Measurements from ENCODE around the gene LAMA3.

DNA sequence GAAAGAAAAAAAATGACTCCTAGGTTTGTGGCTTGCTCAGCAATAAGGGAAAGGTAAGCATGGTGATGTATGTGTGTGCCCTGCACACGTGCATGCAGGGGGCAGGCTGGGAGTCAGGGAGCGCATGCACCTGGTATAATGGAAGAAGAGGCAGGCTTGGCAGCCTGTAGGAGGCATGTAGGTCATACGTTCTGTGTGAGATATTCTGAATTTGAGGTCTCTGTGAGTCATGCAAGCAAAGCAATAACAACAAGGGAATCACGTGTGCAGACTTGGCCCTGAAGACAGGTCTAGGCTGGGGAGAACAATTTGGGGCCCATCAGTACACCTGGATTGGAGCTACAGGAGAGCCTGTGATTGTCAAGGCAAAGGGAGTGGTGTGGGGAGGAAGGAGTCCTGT lies 230.8 kb downstream of the LAMA3 start:
- TF ChIP-seq, protein P1, sequence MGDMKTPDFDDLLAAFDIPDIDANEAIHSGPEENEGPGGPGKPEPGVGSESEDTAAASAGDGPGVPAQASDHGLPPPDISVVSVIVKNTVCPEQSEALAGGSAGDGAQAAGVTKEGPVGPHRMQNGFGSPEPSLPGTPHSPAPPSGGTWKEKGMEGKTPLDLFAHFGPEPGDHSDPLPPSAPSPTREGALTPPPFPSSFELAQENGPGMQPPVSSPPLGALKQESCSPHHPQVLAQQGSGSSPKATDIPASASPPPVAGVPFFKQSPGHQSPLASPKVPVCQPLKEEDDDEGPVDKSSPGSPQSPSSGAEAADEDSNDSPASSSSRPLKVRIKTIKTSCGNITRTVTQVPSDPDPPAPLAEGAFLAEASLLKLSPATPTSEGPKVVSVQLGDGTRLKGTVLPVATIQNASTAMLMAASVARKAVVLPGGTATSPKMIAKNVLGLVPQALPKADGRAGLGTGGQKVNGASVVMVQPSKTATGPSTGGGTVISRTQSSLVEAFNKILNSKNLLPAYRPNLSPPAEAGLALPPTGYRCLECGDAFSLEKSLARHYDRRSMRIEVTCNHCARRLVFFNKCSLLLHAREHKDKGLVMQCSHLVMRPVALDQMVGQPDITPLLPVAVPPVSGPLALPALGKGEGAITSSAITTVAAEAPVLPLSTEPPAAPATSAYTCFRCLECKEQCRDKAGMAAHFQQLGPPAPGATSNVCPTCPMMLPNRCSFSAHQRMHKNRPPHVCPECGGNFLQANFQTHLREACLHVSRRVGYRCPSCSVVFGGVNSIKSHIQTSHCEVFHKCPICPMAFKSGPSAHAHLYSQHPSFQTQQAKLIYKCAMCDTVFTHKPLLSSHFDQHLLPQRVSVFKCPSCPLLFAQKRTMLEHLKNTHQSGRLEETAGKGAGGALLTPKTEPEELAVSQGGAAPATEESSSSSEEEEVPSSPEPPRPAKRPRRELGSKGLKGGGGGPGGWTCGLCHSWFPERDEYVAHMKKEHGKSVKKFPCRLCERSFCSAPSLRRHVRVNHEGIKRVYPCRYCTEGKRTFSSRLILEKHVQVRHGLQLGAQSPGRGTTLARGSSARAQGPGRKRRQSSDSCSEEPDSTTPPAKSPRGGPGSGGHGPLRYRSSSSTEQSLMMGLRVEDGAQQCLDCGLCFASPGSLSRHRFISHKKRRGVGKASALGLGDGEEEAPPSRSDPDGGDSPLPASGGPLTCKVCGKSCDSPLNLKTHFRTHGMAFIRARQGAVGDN (IDR thresholded peaks at IDR 0.05): no peak
- TF ChIP-seq SREBF1 (IDR thresholded peaks at IDR 0.05; ENCODE audit: low read length) (no peak), KDM1A (IDR thresholded peaks at IDR 0.05; ENCODE audit: borderline replicate concordance) (no peak), TAF1 (IDR thresholded peaks at IDR 0.05; ENCODE audit: borderline replicate concordance, low read depth, low read length) (no peak), JUNB (IDR thresholded peaks at IDR 0.05) (no peak)
- TF ChIP-seq, protein P2, sequence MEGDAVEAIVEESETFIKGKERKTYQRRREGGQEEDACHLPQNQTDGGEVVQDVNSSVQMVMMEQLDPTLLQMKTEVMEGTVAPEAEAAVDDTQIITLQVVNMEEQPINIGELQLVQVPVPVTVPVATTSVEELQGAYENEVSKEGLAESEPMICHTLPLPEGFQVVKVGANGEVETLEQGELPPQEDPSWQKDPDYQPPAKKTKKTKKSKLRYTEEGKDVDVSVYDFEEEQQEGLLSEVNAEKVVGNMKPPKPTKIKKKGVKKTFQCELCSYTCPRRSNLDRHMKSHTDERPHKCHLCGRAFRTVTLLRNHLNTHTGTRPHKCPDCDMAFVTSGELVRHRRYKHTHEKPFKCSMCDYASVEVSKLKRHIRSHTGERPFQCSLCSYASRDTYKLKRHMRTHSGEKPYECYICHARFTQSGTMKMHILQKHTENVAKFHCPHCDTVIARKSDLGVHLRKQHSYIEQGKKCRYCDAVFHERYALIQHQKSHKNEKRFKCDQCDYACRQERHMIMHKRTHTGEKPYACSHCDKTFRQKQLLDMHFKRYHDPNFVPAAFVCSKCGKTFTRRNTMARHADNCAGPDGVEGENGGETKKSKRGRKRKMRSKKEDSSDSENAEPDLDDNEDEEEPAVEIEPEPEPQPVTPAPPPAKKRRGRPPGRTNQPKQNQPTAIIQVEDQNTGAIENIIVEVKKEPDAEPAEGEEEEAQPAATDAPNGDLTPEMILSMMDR (IDR thresholded peaks at IDR 0.05 in 2 of 3, conservative IDR thresholded peaks at IDR 0.05 in 1 of 3; ENCODE audit: control insufficient read depth in 2 of 3, extremely low read depth in 1 of 3, insufficient read depth in 1 of 3, low read depth in 3 of 3, low read length in 3 of 3): peak in 1 of 3 experiments; percentile 16; a peak in 1 of 6 replicates
- TF ChIP-seq, protein P3, sequence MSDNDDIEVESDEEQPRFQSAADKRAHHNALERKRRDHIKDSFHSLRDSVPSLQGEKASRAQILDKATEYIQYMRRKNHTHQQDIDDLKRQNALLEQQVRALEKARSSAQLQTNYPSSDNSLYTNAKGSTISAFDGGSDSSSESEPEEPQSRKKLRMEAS (IDR thresholded peaks at IDR 0.05; ENCODE audit: low read depth, low read length): no peak
- TF ChIP-seq, protein P4, sequence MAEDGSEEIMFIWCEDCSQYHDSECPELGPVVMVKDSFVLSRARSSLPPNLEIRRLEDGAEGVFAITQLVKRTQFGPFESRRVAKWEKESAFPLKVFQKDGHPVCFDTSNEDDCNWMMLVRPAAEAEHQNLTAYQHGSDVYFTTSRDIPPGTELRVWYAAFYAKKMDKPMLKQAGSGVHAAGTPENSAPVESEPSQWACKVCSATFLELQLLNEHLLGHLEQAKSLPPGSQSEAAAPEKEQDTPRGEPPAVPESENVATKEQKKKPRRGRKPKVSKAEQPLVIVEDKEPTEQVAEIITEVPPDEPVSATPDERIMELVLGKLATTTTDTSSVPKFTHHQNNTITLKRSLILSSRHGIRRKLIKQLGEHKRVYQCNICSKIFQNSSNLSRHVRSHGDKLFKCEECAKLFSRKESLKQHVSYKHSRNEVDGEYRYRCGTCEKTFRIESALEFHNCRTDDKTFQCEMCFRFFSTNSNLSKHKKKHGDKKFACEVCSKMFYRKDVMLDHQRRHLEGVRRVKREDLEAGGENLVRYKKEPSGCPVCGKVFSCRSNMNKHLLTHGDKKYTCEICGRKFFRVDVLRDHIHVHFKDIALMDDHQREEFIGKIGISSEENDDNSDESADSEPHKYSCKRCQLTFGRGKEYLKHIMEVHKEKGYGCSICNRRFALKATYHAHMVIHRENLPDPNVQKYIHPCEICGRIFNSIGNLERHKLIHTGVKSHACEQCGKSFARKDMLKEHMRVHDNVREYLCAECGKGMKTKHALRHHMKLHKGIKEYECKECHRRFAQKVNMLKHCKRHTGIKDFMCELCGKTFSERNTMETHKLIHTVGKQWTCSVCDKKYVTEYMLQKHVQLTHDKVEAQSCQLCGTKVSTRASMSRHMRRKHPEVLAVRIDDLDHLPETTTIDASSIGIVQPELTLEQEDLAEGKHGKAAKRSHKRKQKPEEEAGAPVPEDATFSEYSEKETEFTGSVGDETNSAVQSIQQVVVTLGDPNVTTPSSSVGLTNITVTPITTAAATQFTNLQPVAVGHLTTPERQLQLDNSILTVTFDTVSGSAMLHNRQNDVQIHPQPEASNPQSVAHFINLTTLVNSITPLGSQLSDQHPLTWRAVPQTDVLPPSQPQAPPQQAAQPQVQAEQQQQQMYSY (CRISPR knock-in tag; IDR thresholded peaks at IDR 0.05): no peak
- TF ChIP-seq, protein P5, sequence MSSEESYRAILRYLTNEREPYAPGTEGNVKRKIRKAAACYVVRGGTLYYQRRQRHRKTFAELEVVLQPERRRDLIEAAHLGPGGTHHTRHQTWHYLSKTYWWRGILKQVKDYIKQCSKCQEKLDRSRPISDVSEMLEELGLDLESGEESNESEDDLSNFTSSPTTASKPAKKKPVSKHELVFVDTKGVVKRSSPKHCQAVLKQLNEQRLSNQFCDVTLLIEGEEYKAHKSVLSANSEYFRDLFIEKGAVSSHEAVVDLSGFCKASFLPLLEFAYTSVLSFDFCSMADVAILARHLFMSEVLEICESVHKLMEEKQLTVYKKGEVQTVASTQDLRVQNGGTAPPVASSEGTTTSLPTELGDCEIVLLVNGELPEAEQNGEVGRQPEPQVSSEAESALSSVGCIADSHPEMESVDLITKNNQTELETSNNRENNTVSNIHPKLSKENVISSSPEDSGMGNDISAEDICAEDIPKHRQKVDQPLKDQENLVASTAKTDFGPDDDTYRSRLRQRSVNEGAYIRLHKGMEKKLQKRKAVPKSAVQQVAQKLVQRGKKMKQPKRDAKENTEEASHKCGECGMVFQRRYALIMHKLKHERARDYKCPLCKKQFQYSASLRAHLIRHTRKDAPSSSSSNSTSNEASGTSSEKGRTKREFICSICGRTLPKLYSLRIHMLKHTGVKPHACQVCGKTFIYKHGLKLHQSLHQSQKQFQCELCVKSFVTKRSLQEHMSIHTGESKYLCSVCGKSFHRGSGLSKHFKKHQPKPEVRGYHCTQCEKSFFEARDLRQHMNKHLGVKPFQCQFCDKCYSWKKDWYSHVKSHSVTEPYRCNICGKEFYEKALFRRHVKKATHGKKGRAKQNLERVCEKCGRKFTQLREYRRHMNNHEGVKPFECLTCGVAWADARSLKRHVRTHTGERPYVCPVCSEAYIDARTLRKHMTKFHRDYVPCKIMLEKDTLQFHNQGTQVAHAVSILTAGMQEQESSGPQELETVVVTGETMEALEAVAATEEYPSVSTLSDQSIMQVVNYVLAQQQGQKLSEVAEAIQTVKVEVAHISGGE (CRISPR knock-in tag; IDR thresholded peaks at IDR 0.05): no peak
- TF ChIP-seq, protein P6, sequence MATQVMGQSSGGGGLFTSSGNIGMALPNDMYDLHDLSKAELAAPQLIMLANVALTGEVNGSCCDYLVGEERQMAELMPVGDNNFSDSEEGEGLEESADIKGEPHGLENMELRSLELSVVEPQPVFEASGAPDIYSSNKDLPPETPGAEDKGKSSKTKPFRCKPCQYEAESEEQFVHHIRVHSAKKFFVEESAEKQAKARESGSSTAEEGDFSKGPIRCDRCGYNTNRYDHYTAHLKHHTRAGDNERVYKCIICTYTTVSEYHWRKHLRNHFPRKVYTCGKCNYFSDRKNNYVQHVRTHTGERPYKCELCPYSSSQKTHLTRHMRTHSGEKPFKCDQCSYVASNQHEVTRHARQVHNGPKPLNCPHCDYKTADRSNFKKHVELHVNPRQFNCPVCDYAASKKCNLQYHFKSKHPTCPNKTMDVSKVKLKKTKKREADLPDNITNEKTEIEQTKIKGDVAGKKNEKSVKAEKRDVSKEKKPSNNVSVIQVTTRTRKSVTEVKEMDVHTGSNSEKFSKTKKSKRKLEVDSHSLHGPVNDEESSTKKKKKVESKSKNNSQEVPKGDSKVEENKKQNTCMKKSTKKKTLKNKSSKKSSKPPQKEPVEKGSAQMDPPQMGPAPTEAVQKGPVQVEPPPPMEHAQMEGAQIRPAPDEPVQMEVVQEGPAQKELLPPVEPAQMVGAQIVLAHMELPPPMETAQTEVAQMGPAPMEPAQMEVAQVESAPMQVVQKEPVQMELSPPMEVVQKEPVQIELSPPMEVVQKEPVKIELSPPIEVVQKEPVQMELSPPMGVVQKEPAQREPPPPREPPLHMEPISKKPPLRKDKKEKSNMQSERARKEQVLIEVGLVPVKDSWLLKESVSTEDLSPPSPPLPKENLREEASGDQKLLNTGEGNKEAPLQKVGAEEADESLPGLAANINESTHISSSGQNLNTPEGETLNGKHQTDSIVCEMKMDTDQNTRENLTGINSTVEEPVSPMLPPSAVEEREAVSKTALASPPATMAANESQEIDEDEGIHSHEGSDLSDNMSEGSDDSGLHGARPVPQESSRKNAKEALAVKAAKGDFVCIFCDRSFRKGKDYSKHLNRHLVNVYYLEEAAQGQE (IDR thresholded peaks at IDR 0.05; ENCODE audit: low read depth, low read length): no peak

Measured in GM12878 (cell line).